ENCODE measurements around the gene ANKRD53. TPM values are rescaled to one million over a fixed set of nuclear protein-coding genes. Genes with fewer than 3 reads are reported as not detected.

Gene ANKRD53
- total RNA-seq, 4 donors from 2014 or later = 0.18 to 0.76 TPM; not detected in 2

DNA sequence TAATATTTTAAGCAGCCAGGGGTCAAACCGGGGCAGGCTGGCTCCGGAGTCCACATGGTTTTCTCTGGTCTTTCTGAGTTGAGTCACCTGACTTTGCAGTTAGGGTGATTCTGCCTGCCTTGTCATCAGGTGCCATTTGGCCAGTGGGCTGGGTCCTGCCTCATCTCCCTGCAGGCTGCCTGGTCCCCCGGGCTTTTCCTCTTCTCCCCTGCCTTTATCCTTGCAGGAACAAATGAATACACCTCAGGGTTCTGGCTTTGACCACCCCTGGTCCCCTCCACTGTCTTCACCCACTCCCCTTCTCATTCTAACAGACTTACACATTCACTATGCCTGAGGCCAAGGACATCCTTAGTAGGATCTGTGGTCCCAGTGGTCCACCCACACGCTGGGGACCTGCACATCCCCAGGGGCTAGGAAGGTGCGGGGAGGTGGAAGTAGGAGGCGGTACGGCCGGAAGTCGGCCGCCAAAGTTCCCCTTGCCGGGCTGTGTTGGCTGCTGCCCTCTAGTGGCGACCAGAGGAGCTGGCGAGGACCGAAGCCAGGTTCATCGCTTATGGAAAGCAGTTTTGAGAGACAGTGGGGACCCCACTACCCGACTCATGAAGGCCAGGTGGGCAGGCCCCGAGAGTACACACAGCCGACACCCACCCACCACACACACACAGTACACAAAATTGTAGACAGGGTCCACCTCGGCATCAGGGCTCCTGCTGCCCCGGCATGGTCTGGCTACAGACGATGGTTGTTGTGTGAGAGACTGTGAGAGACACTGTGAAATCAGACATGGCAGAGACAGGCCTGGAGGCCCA, 22.6 kb downstream of the ANKRD53 start:
- TF ChIP-seq POLR2A (IDR thresholded peaks at IDR 0.05) = no peak
- TF ChIP-seq, protein P1, sequence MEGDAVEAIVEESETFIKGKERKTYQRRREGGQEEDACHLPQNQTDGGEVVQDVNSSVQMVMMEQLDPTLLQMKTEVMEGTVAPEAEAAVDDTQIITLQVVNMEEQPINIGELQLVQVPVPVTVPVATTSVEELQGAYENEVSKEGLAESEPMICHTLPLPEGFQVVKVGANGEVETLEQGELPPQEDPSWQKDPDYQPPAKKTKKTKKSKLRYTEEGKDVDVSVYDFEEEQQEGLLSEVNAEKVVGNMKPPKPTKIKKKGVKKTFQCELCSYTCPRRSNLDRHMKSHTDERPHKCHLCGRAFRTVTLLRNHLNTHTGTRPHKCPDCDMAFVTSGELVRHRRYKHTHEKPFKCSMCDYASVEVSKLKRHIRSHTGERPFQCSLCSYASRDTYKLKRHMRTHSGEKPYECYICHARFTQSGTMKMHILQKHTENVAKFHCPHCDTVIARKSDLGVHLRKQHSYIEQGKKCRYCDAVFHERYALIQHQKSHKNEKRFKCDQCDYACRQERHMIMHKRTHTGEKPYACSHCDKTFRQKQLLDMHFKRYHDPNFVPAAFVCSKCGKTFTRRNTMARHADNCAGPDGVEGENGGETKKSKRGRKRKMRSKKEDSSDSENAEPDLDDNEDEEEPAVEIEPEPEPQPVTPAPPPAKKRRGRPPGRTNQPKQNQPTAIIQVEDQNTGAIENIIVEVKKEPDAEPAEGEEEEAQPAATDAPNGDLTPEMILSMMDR (IDR thresholded peaks at IDR 0.05) = peak; percentile 83 to 97 (median 86)
- WGBS, 2 donors = 30 to 52% methylated on average over 5 to 10 of the region's 21 CpGs
- DNase-seq = no peak
- intact Hi-C loops (cut with DNase I) = no loop called here
- Histone ChIP-seq H3K9me3 (no peaks in the 10 kb centered on the region), H3K36me3 (no peaks in the 10 kb centered on the region), H3K27me3 (no peaks in the 10 kb centered on the region), H3K4me1 (peaks cover 0 to 20% (median 10%) of the 10 kb centered on the region in 3 donors), H3K4me3 (peak overlapping the region in 3 of 4 donors; percentile 13 to 46 (median 31)), H3K27ac (no peak overlapping the region)

DNA sequence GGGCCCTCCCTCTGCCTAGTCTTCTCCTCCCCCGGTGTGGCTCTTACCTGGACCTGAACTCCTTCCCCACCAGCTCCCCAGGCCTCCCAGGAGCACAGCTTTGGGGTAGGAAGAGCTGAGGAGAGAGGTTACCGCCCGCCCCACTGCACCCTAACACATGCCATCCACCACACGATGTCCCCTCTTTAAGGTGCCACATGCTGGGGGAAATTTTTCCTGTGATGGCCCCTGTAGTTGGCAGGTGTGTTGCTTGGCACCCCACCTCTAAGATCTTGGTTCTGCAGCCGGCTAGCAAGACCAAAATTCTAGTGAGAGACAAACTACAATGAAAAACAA, 23.1 kb downstream of the ANKRD53 start:
- no peaks in the 10 kb centered on the region for H3K9me3 ChIP-seq
- intact Hi-C loops (cut with DNase I) = no loop called here
- H3K4me1 ChIP-seq = peaks cover 0 to 20% (median 10%) of the 10 kb centered on the region in 3 donors
- no peak overlapping the region for H3K4me3 ChIP-seq
- no peak for DNase-seq
- 81 to 100% methylated on average over 1 to 2 of the region's 5 CpGs for WGBS, 2 donors
- H3K27me3 ChIP-seq = no peaks in the 10 kb centered on the region
- TF ChIP-seq POLR2A (IDR thresholded peaks at IDR 0.05) = no peak
- TF ChIP-seq, protein P1 (IDR thresholded peaks at IDR 0.05) = no peak
- H3K27ac ChIP-seq = no peak overlapping the region
- no peaks in the 10 kb centered on the region for H3K36me3 ChIP-seq

DNA sequence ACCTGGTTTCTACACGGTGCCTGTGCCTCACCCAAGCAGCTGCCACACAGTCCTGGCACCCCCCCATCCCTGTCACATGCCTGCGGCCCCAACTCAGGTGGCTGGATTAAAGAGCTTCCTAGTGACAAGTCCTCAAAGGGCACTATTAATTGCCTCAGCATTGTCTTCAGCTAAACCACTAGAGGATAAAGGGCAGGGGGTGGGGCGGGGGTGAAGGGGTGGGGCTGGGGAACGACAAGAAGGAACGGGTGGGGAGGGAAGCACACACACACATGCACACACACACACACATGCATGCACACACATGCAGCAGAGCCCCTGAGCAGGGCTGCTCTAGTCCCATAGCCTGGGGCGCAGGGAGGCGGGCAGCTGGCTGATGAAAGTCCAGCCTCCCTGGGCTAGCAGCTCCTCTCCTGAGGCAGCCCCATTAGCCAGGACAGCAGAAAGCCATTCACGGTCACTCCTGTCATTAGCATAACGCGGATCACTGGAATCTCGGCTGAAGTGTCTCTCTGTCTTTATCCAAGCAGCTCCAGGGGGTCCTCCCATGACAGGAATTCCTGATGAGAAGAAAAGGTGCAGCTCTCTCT, 23.6 kb downstream of the ANKRD53 start:
- peaks cover 0 to 20% (median 10%) of the 10 kb centered on the region in 3 donors for H3K4me1 ChIP-seq
- H3K27ac ChIP-seq = no peak overlapping the region
- no peak overlapping the region for H3K4me3 ChIP-seq
- no peak for DNase-seq
- H3K27me3 ChIP-seq = no peaks in the 10 kb centered on the region
- WGBS, 2 donors = 33 to 67% methylated on average over 4 to 5 of the region's 11 CpGs
- H3K36me3 ChIP-seq = no peaks in the 10 kb centered on the region
- H3K9me3 ChIP-seq = no peaks in the 10 kb centered on the region
- TF ChIP-seq POLR2A (IDR thresholded peaks at IDR 0.05) = no peak
- TF ChIP-seq, protein P1 (IDR thresholded peaks at IDR 0.05) = no peak
- intact Hi-C loops (cut with DNase I) = no loop called here

DNA sequence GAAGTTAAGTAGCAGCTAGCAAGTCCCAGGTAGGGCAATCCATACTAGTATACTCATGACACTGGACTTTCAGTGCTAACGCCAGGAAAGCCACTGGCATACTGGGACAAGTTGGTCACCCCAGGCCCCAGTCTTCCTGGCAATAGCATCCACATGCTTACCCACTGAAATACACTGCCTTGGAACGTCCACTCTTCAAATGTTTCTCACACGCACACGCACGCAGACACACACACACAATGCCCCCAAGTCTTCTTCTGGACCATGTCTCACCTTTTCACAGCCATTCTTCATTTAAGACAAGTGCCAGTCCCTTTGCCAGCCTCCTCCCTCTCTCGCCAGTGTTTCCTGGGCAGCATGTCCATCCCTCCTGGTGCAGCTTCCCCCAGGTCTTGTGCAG, 25.0 kb downstream of the ANKRD53 start:
- peaks cover 0 to 20% (median 10%) of the 10 kb centered on the region in 3 donors for H3K4me1 ChIP-seq
- no peaks in the 10 kb centered on the region for H3K27me3 ChIP-seq
- WGBS, 2 donors = 78 to 87% methylated on average over 6 of the region's 6 CpGs
- H3K4me3 ChIP-seq = no peak overlapping the region
- no peaks in the 10 kb centered on the region for H3K9me3 ChIP-seq
- no peak for DNase-seq
- no peaks in the 10 kb centered on the region for H3K36me3 ChIP-seq
- intact Hi-C loops (cut with DNase I) = no loop called here
- TF ChIP-seq, protein P1 (IDR thresholded peaks at IDR 0.05) = no peak
- TF ChIP-seq POLR2A (IDR thresholded peaks at IDR 0.05) = no peak
- H3K27ac ChIP-seq = no peak overlapping the region

Measured in esophagus squamous epithelium (tissue), 5 donors.